22Rv1 (cell line): Measurements from ENCODE around the gene SLCO4C1.

Experiments used
- CTCF ChIP-seq: fragments of 450-650 bp; IDR thresholded peaks from 2 replicates; pipeline ENCODE4 v1.5.1; 2017; ENCODE audit warnings: mild to moderate bottlenecking
- ZFX ChIP-seq: fragments of 450-650 bp; IDR thresholded peaks from 2 replicates; pipeline ENCODE4 v1.6.1; 2017; ENCODE audit warnings: antibody characterized with exemption, borderline replicate concordance

GRCh38 chr5:102279711-102280110 lies 16.4 kb downstream of the SLCO4C1 start:
- TF ChIP-seq CTCF = no peak
- TF ChIP-seq ZFX = no peak
